PC-9 (cell line): ENCODE results near the gene PSRC1.

Experiments used
- CTCF ChIP-seq: fragments of 200-600 bp; sonication (generic); conservative IDR thresholded peaks from 2 replicates; pipeline ENCODE4 v1.6.1; 2017; ENCODE audit warnings: mixed run types, antibody characterized with exemption, mild to moderate bottlenecking, moderate library complexity
- EZH2 ChIP-seq: fragments of 200-600 bp; sonication (generic); IDR thresholded peaks from 2 replicates; pipeline ENCODE4 v1.8.0; 2017; ENCODE audit warnings: antibody characterized with exemption, low read depth

GRCh38 chr1:109255678-109256077 is 27.3 kb downstream of the PSRC1 start:
- TF ChIP-seq CTCF = no peak
- no peak for TF ChIP-seq EZH2
